ENCODE data around the gene DDIT3. TPM values are rescaled to one million over a fixed set of nuclear protein-coding genes. Genes with fewer than 3 reads are reported as not detected.

The DDIT3 gene
- polyA plus RNA-seq, 1 experiment: 64.9 TPM

DNA sequence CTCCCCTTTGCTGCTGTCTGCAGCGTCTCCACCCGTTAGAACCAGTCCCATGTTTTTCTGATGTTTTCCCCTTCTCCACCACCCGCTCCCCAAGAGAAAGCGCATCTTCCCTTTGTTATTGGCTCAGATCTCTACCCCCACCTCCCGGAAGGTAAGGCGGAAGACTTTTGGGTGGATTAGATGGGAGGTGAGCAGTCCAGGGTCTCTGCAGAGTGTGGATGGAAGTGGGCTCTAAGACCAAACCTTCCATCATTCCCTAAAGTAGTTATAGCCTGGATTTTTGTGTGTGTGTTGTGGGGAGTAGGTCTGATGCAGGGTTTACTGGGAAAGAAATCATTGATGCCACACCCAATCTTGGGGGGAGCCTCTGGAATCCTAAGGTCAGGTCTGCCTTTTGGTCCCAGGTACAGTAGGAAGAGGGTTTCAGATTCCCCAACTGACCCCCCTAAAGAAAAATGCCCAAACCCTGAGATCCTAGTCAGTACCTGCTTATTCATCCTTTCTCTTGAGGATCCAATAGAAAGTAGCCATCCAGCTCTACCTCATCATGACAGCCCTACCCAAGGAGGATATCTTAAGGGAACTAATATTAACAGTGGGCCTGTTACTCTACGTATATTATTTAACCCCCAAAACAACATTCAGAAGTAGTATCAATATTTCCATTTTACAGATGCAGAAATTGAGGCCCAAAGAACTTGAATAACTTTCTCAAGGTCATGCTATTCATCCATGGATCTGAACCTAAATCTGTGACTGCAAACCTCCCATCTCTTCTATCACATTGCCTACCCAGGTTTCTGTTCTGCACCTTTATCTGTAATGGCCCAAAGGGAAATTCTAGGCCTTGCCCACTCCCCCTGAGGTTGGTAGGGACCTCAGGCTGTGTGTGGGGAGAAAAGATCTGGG, 30.6 kb upstream of the DDIT3 start:
- Histone ChIP-seq H3K9me3 (ENCODE audit: control insufficient read depth, insufficient read depth, low read length) (peaks cover 4% of the 10 kb centered on the region; the same call in 1 of the 2 replicates), H3K27ac (ENCODE audit: low read depth, low read length) (no peak overlapping the region), H3K27me3 (ENCODE audit: control insufficient read depth, insufficient read depth, low read length) (peaks cover 45% of the 10 kb centered on the region), H3K4me3 (ENCODE audit: low read depth, low read length) (peak overlapping the region; percentile 49; the same call in 1 of the 2 replicates)
- TF ChIP-seq, protein P1, sequence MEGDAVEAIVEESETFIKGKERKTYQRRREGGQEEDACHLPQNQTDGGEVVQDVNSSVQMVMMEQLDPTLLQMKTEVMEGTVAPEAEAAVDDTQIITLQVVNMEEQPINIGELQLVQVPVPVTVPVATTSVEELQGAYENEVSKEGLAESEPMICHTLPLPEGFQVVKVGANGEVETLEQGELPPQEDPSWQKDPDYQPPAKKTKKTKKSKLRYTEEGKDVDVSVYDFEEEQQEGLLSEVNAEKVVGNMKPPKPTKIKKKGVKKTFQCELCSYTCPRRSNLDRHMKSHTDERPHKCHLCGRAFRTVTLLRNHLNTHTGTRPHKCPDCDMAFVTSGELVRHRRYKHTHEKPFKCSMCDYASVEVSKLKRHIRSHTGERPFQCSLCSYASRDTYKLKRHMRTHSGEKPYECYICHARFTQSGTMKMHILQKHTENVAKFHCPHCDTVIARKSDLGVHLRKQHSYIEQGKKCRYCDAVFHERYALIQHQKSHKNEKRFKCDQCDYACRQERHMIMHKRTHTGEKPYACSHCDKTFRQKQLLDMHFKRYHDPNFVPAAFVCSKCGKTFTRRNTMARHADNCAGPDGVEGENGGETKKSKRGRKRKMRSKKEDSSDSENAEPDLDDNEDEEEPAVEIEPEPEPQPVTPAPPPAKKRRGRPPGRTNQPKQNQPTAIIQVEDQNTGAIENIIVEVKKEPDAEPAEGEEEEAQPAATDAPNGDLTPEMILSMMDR (IDR thresholded peaks at IDR 0.05; ENCODE audit: low read depth, low read length): no peak
- CTCF ChIA-PET: no interaction called here
- no peak for DNase-seq (ENCODE audit: low read depth, low spot score)
- POLR2A ChIA-PET: no interaction called here

DNA sequence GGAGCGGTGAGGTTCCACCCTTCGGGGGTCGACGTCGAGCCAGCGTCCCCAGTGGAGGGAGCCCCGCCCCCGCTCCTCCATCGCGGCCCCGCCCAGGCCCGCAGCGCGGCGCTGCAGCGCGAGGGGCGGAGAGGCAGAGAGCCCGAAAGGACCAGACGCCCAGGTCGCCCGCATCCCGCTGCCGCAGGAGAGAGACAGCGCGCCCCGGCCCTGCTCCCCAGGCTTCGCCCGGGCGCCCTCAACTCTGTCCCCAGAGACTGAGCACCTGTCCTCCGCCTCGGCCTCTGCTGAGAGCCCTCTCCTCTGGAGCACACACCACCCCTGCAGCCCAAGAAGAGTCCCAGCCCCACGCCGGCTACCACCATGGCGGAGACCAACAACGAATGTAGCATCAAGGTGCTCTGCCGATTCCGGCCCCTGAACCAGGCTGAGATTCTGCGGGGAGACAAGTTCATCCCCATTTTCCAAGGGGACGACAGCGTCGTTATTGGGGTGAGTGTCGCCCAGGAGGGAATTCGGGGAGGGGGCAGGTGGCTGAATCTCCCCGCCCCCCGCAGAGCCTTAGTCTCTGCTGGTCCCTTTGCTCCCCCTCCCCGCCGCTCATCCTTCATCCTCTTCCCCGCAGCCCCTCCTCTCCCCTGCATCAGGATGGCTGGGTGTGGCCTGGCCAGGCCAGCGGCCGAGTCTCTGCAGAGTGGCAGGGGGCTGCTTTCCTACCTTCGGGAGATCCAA, 29.8 kb upstream of the DDIT3 start, which contains the start of gene KIF5A:
TSS of gene KIF5A (plus strand) at position 136 of the 732 bp plus-strand sequence. CDS start at position 364, 228 bp downstream.
- Histone ChIP-seq H3K4me3 (ENCODE audit: low read depth, low read length) (peak within 1 kb of the TSS; percentile 49), H3K27ac (ENCODE audit: low read depth, low read length) (no peak within 1 kb of the TSS), H3K9me3 (ENCODE audit: control insufficient read depth, insufficient read depth, low read length) (peaks cover 4% of the 10 kb centered on the region; the same call in 1 of the 2 replicates), H3K27me3 (ENCODE audit: control insufficient read depth, insufficient read depth, low read length) (peaks cover 45% of the 10 kb centered on the region)
- TF ChIP-seq, protein P1 (IDR thresholded peaks at IDR 0.05; ENCODE audit: low read depth, low read length): no peak
- ChIA-PET CTCF (no interaction called here), POLR2A (no interaction called here)
- no peak for DNase-seq (ENCODE audit: low read depth, low spot score)

DNA sequence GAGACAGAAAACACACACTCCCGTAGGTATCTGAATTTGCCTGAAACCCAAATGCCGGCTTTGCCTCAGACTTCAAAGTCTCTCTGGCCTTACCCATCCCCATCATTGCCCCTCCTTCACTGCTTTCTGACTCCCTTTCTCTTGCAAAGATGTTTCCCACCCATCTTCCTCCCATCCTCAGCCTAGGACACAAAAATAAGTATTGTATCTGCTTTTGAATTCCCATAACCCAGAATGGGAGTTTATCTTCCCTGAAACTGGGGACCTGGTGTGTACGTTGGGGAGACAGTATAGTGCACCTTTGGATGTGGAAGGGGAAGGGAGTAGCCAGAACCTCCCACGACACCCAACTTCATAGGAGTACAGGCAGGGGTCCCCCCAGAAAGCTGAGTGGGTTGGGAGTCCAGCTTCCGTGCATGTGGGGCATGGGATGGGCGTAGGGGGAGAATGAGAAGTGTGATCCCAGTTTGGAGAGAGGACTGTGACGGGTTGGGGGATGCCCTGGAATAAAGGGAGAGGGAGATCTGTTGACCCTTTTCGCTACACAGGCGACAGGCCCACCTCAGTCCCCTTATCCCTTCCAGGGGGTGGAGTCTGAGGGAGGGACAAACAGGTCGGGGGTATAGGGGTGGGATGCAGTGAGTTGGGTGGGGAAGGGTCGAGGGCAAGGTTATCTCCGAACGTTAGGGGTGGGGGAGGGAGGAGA, 29.0 kb upstream of the DDIT3 start:
- POLR2A ChIA-PET: no interaction called here
- Histone ChIP-seq H3K4me3 (ENCODE audit: low read depth, low read length) (peak overlapping the region; percentile 49), H3K27me3 (ENCODE audit: control insufficient read depth, insufficient read depth, low read length) (peaks cover 41% of the 10 kb centered on the region), H3K27ac (ENCODE audit: low read depth, low read length) (no peak overlapping the region), H3K9me3 (ENCODE audit: control insufficient read depth, insufficient read depth, low read length) (peaks cover 4% of the 10 kb centered on the region; the same call in 1 of the 2 replicates)
- CTCF ChIA-PET: no interaction called here
- DNase-seq (ENCODE audit: low read depth, low spot score): no peak
- TF ChIP-seq, protein P1 (IDR thresholded peaks at IDR 0.05; ENCODE audit: low read depth, low read length): no peak

DNA sequence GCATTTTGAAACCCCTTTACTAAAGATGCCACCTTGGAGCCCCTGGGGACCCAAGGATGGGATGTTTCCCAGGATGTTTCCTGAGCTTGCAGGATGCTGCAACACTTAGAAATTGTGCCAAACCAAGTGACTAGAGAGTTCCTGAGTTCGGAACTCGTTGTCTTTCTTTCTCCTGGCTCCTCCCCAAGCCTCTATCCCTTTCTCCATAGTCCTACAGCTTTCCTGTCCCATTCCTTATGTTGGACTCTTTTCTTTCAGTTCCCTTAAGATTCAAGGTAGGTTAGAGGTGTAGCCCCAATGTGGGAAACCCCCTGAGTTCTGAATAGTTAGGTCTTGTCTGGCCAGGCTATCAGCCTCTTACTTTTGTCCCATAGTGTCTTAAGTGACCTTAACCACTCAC, 28.2 kb upstream of the DDIT3 start:
- ChIA-PET CTCF (no interaction called here), POLR2A (no interaction called here)
- TF ChIP-seq, protein P1 (IDR thresholded peaks at IDR 0.05; ENCODE audit: low read depth, low read length): no peak
- no peak for DNase-seq (ENCODE audit: low read depth, low spot score)
- Histone ChIP-seq H3K27me3 (ENCODE audit: control insufficient read depth, insufficient read depth, low read length) (peaks cover 41% of the 10 kb centered on the region), H3K4me3 (ENCODE audit: low read depth, low read length) (no peak overlapping the region), H3K9me3 (ENCODE audit: control insufficient read depth, insufficient read depth, low read length) (peaks cover 4% of the 10 kb centered on the region; the same call in 1 of the 2 replicates), H3K27ac (ENCODE audit: low read depth, low read length) (no peak overlapping the region)
